GM23338 (cell line): ENCODE data around the gene NLRC3.

Experiments
- CTCF ChIP-seq, 2 experiments: fragments of 200-600 bp in 1 of 2; sonication (generic) in 1 of 2; conservative IDR thresholded peaks; 2 replicates each; pipeline versions ENCODE4 v1.5.1 to v1.6.1; 2016 to 2017; ENCODE audit warnings: antibody characterized with exemption in 2 of 2, low read depth in 2 of 2, mild to moderate bottlenecking in 2 of 2, moderate library complexity in 1 of 2
- EZH2 ChIP-seq: fragments of 200-600 bp; sonication (generic); IDR thresholded peaks from one replicate; pipeline ENCODE4 v1.8.0; 2017; ENCODE audit warnings: antibody characterized with exemption, mild to moderate bottlenecking, low read depth; ENCODE audit not compliant: unreplicated experiment
- POLR2AphosphoS5 ChIP-seq: IDR thresholded peaks from 2 replicates; pipeline ENCODE4 v1.6.1; 2016; ENCODE audit warnings: antibody characterized with exemption, low read depth
- REST ChIP-seq: IDR thresholded peaks from one replicate; pipeline ENCODE4 v1.6.1; 2018; ENCODE audit warnings: antibody characterized with exemption; ENCODE audit not compliant: unreplicated experiment

GRCh38 chr16:3548445-3548844 is 28.8 kb downstream of the NLRC3 start:
- TF ChIP-seq EZH2 = no peak
- no peak for TF ChIP-seq POLR2AphosphoS5
- no peak for TF ChIP-seq CTCF (conservative IDR thresholded peaks at IDR 0.05; ENCODE audit: low read depth in 2 of 2)
- TF ChIP-seq REST = no peak
